ENCODE measurements around the gene RAB29.
"Not testable (repeated sequence)": the region's sequence is repeated elsewhere in the genome, so short reads cannot be mapped to it uniquely, and the experiment has no call there.

Gene RAB29

GRCh38 chr1:205760606-205761005 lies 14.7 kb downstream of the RAB29 start:
- no peak for DNase-seq

- DNase-seq = no peak
Observed at GRCh38 chr1:205756552-205756951, 18.7 kb downstream of the RAB29 start.

- no peak for DNase-seq
Observed at GRCh38 chr1:205754857-205755256, 20.4 kb downstream of the RAB29 start.

GRCh38 chr1:205751036-205751651 lies 24.1 kb downstream of the RAB29 start:
- DNase-seq = no peak

GRCh38 chr1:205750138-205751035 lies 24.9 kb downstream of the RAB29 start, which contains the start of gene NUCKS1:
Gene NUCKS1, minus strand, starts transcription at chr1:205750182. Its CDS starts 209 bp downstream, at chr1:205749973.
- peak; percentile 98 for DNase-seq

GRCh38 chr1:205749234-205750137 lies 25.8 kb downstream of the RAB29 start:
- peak; percentile 92 for DNase-seq

GRCh38 chr1:205748403-205749233 lies 26.7 kb downstream of the RAB29 start:
- DNase-seq = peak; percentile 56

- no peak for DNase-seq
Observed at GRCh38 chr1:205746757-205747412, 28.4 kb downstream of the RAB29 start.

- no peak for DNase-seq
Observed at GRCh38 chr1:205744403-205744802, 30.9 kb downstream of the RAB29 start.

- no peak for DNase-seq
Observed at GRCh38 chr1:205743977-205744376, 31.3 kb downstream of the RAB29 start.

GRCh38 chr1:205741681-205742080 lies 33.6 kb downstream of the RAB29 start:
- DNase-seq = no peak

GRCh38 chr1:205739348-205740160 lies 35.7 kb downstream of the RAB29 start:
- no peak for DNase-seq

GRCh38 chr1:205735218-205735617 lies 40.1 kb downstream of the RAB29 start:
- DNase-seq = no peak

- DNase-seq = no peak
Observed at GRCh38 chr1:205733438-205734175, 41.7 kb downstream of the RAB29 start.

GRCh38 chr1:205729945-205730610 lies 45.2 kb downstream of the RAB29 start:
- DNase-seq = no peak

- DNase-seq = no peak
Observed at GRCh38 chr1:205726619-205727125, 48.6 kb downstream of the RAB29 start.

GRCh38 chr1:205725514-205725913 lies 49.8 kb downstream of the RAB29 start:
- DNase-seq = no peak

GRCh38 chr1:205720740-205721139 lies 54.5 kb downstream of the RAB29 start:
- not testable (repeated sequence) for DNase-seq

GRCh38 chr1:205719762-205720161 lies 55.5 kb downstream of the RAB29 start:
- no peak for DNase-seq

All from NCI-H2227 treated with DMSO at 0.1 percent for 48 hours (cell line).